HG02588 (cell line): ENCODE results near the gene LAMTOR2.
"Not testable (repeated sequence)": the region's sequence is repeated elsewhere in the genome, so short reads cannot be mapped to it uniquely, and the experiment has no call there.

Source experiments
- ATAC-seq: cut with Tn5 transposase; IDR thresholded peaks from one replicate; pipeline ENCODE4 v1.9.1; 2021; ENCODE audit warnings: mild to moderate bottlenecking, moderate library complexity; ENCODE audit not compliant: unreplicated experiment

Gene LAMTOR2

GRCh38 chr1:156051011-156051725 is 3.4 kb upstream of the LAMTOR2 start:
- no peak for ATAC-seq

GRCh38 chr1:156052862-156053767 is 1.5 kb upstream of the LAMTOR2 start:
- ATAC-seq: no peak

GRCh38 chr1:156053768-156054499 is 648 bp upstream of the LAMTOR2 start, which contains the start of gene UBQLN4:
Gene UBQLN4, minus strand, starts transcription at chr1:156053798. Its CDS starts 97 bp downstream, at chr1:156053701.
- ATAC-seq: no peak

- no peak for ATAC-seq
These were observed 883 bp downstream of the LAMTOR2 start for GRCh38 chr1:156055281-156056048.

DNA sequence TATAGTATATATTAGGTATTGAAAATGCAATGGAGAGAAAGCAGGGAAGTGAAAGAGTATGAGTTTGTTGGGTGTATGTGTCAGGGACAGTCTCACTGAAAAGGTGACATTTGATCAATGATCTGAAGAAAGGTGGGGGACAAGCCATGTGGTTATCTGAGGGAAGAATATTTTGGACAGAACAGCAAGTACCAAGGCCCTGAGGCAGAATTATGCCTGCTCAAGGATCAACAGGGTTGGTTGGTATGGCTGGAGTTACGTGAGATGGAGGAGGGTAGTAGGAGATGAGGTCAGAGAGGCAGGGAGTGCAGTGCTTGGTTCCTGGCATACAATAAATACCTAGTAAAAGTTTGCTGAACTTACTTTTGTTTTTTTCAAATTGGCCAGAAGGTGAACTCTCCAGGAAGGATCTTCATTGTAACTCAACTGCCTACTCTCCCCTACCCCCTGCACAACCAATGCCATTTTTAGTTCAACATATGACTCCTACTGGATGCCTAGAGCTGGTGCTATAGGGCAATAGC is 1.8 kb downstream of the LAMTOR2 start:
- ATAC-seq: no peak

- ATAC-seq: no peak
These were observed 6.5 kb downstream of the LAMTOR2 start, which contains the start of gene RAB25 for GRCh38 chr1:156060937-156061636. Gene RAB25, plus strand, starts transcription at chr1:156061160. Its CDS starts 241 bp downstream, at chr1:156061401.

DNA sequence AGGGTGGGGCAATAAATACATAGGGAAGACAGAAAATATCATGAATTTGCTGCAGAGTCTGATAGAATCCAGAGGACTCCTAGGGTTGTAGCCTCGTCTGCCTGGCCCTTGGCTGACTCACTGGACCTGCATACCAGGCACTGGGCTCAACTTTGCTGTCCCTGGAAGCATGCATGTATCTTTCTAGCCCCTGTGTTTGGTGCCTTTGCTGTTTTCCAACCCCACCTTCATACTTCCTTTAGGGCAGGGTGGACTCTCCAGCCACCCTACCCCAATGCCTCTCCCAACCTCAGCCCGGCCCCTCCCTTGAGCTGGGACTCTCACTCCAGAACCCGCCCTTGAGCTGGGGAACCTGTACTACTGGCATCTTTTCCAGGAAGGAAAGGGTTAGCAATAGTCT is 7.6 kb downstream of the LAMTOR2 start:
- ATAC-seq: no peak

GRCh38 chr1:156063997-156064285 is 9.4 kb downstream of the LAMTOR2 start:
- ATAC-seq: no peak

GRCh38 chr1:156064615-156065014 is 10.0 kb downstream of the LAMTOR2 start:
- no peak for ATAC-seq

- no peak for ATAC-seq
These were observed 10.6 kb downstream of the LAMTOR2 start for GRCh38 chr1:156065212-156065611.

GRCh38 chr1:156065871-156066270 is 11.3 kb downstream of the LAMTOR2 start:
- ATAC-seq: no peak

DNA sequence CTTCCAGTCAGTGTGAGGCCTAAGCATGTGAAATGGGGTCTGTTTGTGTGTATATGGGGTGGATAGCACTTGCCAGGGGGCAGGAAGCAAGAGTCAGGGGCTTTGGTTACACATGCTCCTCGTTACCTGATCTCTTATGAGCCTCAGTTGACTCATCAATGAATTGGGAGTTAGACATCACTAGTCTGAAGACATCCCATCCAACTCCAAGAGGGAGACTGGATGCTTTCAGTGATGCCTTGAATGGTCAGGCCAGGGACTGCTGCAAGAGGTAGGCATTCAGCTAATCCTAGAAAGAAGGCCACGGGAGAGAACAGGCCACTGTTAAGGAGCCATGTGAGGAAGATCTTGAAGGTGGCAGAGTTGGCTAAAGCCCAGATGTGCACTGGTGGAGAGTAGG is 12.7 kb downstream of the LAMTOR2 start:
- ATAC-seq: no peak

GRCh38 chr1:156069490-156070455 is 15.2 kb downstream of the LAMTOR2 start:
- no peak for ATAC-seq

DNA sequence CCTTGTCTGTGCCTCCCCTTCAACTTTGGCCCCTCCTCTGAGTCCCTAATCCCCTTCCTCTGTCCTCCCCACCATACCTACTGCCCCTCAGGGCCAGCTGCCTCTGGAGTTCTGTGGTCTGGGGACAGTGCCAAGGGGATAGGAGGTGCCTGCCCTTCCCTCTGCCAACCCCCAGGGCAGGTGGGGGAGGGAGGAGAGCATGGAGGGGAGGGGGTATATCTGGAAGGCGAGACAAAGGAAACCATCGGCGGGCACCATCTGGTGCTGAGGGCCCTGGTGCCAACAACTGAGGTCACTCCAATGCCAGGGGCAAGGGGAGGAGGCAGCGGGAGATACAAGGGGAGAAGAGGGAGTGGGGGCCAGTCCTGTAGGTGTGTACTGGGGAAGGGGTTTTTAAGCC is 16.0 kb downstream of the LAMTOR2 start:
- ATAC-seq: no peak

DNA sequence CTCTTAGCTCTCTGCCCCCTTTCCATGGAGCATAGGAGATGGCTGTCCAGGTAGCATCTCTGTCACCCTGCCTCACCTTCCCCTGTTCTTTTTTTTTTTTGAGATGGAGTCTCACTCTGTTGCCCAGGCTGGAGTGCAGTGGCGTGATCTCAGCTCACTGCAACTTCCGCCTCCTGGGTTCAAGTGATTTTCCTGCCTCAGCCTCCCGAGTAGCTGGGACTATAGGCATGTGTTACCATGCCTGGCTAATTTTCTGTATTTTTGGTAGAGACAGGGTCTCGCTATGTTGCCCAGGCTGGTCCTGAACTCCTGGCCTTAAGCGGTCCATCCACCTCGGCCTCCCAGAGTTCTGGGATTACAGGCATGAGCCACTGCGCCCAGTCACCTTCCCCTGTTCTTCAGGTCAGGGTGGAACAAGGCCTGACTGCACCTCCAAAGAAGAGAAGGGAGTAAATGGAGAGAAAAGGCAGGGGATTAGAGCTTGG is 16.8 kb downstream of the LAMTOR2 start:
- ATAC-seq: not testable (repeated sequence)

- no peak for ATAC-seq
These were observed 17.7 kb downstream of the LAMTOR2 start for GRCh38 chr1:156072251-156072650.

DNA sequence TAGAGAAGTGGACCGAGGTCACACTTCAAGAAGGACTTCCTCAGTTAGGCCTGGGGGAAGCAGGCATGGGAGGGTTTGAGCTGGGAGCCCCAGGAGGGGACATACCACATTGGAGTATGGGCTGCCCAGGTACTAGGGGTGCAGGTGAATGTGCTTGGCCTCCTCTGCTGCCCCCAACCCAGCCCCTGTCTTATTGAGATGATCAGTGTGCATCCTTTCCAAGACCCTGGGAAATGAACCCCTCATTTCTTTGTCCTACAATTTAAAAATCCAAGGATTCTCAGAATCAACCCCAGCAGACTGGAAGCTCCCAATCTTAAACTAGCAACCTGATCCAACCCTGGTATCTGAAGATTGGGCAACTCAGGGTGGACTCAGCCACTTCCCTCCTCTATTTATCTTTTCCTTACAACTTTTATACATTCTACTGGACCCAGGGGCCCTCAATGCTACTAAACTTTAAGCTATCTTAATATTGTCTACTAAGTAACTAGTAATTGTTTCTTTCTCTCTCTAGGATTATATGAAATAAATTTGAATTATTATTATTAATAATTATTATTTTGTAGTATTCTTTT is 18.6 kb downstream of the LAMTOR2 start:
- ATAC-seq: no peak

GRCh38 chr1:156073740-156074139 is 19.2 kb downstream of the LAMTOR2 start:
- no peak for ATAC-seq
